OCI-LY7 (cell line): Measurements from ENCODE around the gene KBTBD4. TPM values are rescaled to one million over a fixed set of nuclear protein-coding genes. Genes with fewer than 3 reads are reported as not detected.

Source experiments
- BruUV-seq: library from RNA; stranded (reverse); fragments of 400-500 nt; replicated peaks from 2 replicates; lab custom pipeline; 2021; lab: Mats Ljungman, UMichigan
- CTCF ChIA-PET: fragments of 300-600 bp; sonication (Branson Sonifier 250); formaldehyde crosslinking; loops from one replicate; lab custom pipeline; 2022; ENCODE audit warnings: antibody characterized with exemption; ENCODE audit not compliant: unreplicated experiment; lab: Charles Lee
- POLR2A ChIA-PET: fragments of 300-600 bp; sonication (Branson Sonifier 250); formaldehyde crosslinking; loops from one replicate; lab custom pipeline; 2022; ENCODE audit warnings: antibody characterized with exemption; lab: Charles Lee
- DNase-seq: peaks from one replicate; pipeline ENCODE4 v3.0.0-alpha.2; 2015; ENCODE audit warnings: low spot score
- H2AFZ ChIP-seq: fragments of 200-600 bp; sonication (generic), shearing (Covaris generic); 2 replicates; pipeline ENCODE4 v1.6.1; 2014; ENCODE audit warnings: mild to moderate bottlenecking, antibody characterized with exemption, low read length, moderate library complexity
- H3K27ac ChIP-seq: fragments of 200-600 bp; sonication (generic); 2 replicates; pipeline ENCODE4 v1.5.1; 2014; ENCODE audit warnings: mixed run types, low read depth, mild to moderate bottlenecking, moderate library complexity, low read length, inconsistent platforms; ENCODE audit not compliant: poor library complexity, severe bottlenecking
- H3K36me3 ChIP-seq: fragments of 200-600 bp; sonication (generic); 2 replicates; pipeline ENCODE4 v1.6.1; 2014; ENCODE audit warnings: mild to moderate bottlenecking, antibody characterized with exemption, low read length, moderate library complexity, mixed read lengths; ENCODE audit not compliant: insufficient read depth
- H3K4me1 ChIP-seq: fragments of 200-600 bp; sonication (generic); 2 replicates; pipeline ENCODE4 v1.5.1; 2014; ENCODE audit warnings: mild to moderate bottlenecking, low read length; ENCODE audit not compliant: insufficient read depth, poor library complexity, severe bottlenecking
- H3K4me2 ChIP-seq: fragments of 200-600 bp; sonication (generic); 2 replicates; pipeline ENCODE4 v1.6.1; 2014; ENCODE audit warnings: mild to moderate bottlenecking, low read length
- H3K4me3 ChIP-seq: fragments of 200-600 bp; sonication (generic); 2 replicates; pipeline ENCODE4 v1.5.1; 2014; ENCODE audit warnings: mild to moderate bottlenecking, low read depth, low read length; ENCODE audit not compliant: poor library complexity, severe bottlenecking
- H3K79me2 ChIP-seq: fragments of 200-600 bp; sonication (generic); 2 replicates; pipeline ENCODE4 v1.6.1; 2016; ENCODE audit warnings: low read depth, mild to moderate bottlenecking, low read length, moderate library complexity, mixed read lengths; ENCODE audit not compliant: insufficient read depth
- H3K9me2 ChIP-seq: fragments of 200-600 bp; sonication (generic); 2 replicates; pipeline ENCODE4 v1.6.1; 2016; ENCODE audit warnings: mild to moderate bottlenecking, low read length, mixed read lengths; ENCODE audit not compliant: insufficient read depth
- H3K9me3 ChIP-seq: fragments of 200-600 bp; sonication (generic); 2 replicates; pipeline ENCODE4 v1.6.1; 2014; ENCODE audit warnings: mild to moderate bottlenecking, mixed run types, low read length, mixed read lengths
- H4K20me1 ChIP-seq: fragments of 200-600 bp; sonication (generic); 2 replicates; pipeline ENCODE4 v1.6.1; 2014; ENCODE audit warnings: mild to moderate bottlenecking, antibody characterized with exemption, low read length, moderate library complexity, mixed read lengths; ENCODE audit not compliant: insufficient read depth
- CTCF ChIP-seq: fragments of 200-600 bp; sonication (generic); conservative IDR thresholded peaks from 2 replicates; pipeline ENCODE4 v1.5.1; 2014; ENCODE audit warnings: mild to moderate bottlenecking, antibody characterized with exemption, low read length, moderate library complexity, mixed read lengths
- EZH2phosphoT487 ChIP-seq: fragments of 200-600 bp; sonication (generic); IDR thresholded peaks from 2 replicates; pipeline ENCODE4 v1.6.1; 2018; ENCODE audit warnings: low read depth, borderline replicate concordance, mild to moderate bottlenecking, mixed run types, antibody characterized with exemption, low read length, moderate library complexity, mixed read lengths
- intact Hi-C: fragments of 100-400 bp; cut with micrococcal nuclease; formaldehyde crosslinking; loops from one replicate; pipeline ENCODE4 v1.10.0; 2022; ENCODE audit not compliant: unreplicated experiment
- total RNA-seq, 2 experiments: library from RNA; depleted of rRNA in 1 of 2; stranded (reverse); fragments of >200 nt in 1 of 2; shearing (Covaris generic) in 1 of 2; gene quantifications; 2 replicates each; pipeline ENCODE4 v1.2.3, GENCODE V29; 2014 to 2022

KBTBD4 gene
- total RNA-seq, 2 experiments from 2014 or later, result 18.4 to 25.2 TPM

GRCh38 chr11:47609675-47610074 lies 30.9 kb upstream of the KBTBD4 start:
- no peak for TF ChIP-seq CTCF
- TF ChIP-seq EZH2phosphoT487, result no peak
- H3K27ac ChIP-seq, result no peak overlapping the region
- no peaks in the 10 kb centered on the region for H4K20me1 ChIP-seq
- H3K79me2 ChIP-seq, result no peaks in the 10 kb centered on the region
- peaks cover 31% of the 10 kb centered on the region for H3K4me1 ChIP-seq
- no peak overlapping the region for H3K4me3 ChIP-seq
- H3K4me2 ChIP-seq, result no peak overlapping the region
- DNase-seq, result no peak
- CTCF ChIA-PET, result no interaction called here
- H3K9me2 ChIP-seq, result no peaks in the 10 kb centered on the region
- no TSS peak for BruUV-seq
- no peak overlapping the region for H2AFZ ChIP-seq
- POLR2A ChIA-PET, result interaction anchor here (0.6 to 1.0 kb wide), 4 partner anchors 11 to 988 kb away, joined by 3 to 5 read pairs (median 3); no protein-coding TSS in a partner anchor
- no peaks in the 10 kb centered on the region for H3K9me3 ChIP-seq
- H3K36me3 ChIP-seq, result no peaks in the 10 kb centered on the region; the same call in 1 of the 2 replicates
- intact Hi-C loops, result no loop called here

DNA sequence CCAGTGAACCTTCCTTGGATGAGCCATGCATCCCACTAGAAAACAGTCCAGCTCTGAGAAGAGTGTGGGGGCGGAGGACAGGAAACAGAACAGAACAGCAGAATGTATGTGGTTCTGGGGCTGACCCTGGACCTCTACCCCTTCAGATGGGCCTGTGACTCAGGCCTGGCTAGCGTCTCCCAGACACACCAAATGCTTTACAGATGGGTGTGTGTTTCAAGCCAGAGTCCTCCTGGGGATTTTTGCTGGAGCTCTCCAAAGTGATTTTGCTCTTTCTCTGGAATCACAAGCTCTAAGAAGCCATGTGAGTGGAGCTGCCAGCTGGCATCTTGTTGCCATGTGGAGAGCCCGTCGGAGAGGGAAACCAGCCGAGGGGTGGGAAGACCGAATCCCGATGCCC lies 28.6 kb upstream of the KBTBD4 start:
- Histone ChIP-seq H3K9me2 (no peaks in the 10 kb centered on the region), H4K20me1 (no peaks in the 10 kb centered on the region), H2AFZ (no peak overlapping the region), H3K4me3 (no peak overlapping the region), H3K4me1 (peaks cover 31% of the 10 kb centered on the region), H3K36me3 (no peaks in the 10 kb centered on the region; the same call in 1 of the 2 replicates), H3K9me3 (no peaks in the 10 kb centered on the region), H3K4me2 (peak overlapping the region; percentile 29), H3K79me2 (no peaks in the 10 kb centered on the region), H3K27ac (no peak overlapping the region)
- no peak for TF ChIP-seq CTCF
- no peak for TF ChIP-seq EZH2phosphoT487
- ChIA-PET POLR2A (interaction anchor here (0.6 to 1.9 kb wide), 8 partner anchors 10 to 278 kb away, joined by 3 to 4 read pairs (median 3); partner anchors contain the start of gene AGBL2), CTCF (no interaction called here)
- intact Hi-C loops, result no loop called here
- BruUV-seq, result no TSS peak
- no peak for DNase-seq

- TF ChIP-seq EZH2phosphoT487, result no peak
- no peak for TF ChIP-seq CTCF
- H3K79me2 ChIP-seq, result no peaks in the 10 kb centered on the region
- no peaks in the 10 kb centered on the region for H3K9me2 ChIP-seq
- H3K27ac ChIP-seq, result no peak overlapping the region
- no peak overlapping the region for H2AFZ ChIP-seq
- H4K20me1 ChIP-seq, result no peaks in the 10 kb centered on the region
- no peaks in the 10 kb centered on the region for H3K9me3 ChIP-seq
- ChIA-PET CTCF (no interaction called here), POLR2A (interaction anchor here (0.6 to 1.9 kb wide), 9 partner anchors 10 to 610 kb away, joined by 3 to 4 read pairs (median 3); no protein-coding TSS in a partner anchor)
- H3K4me1 ChIP-seq, result peaks cover 25% of the 10 kb centered on the region
- BruUV-seq, result no TSS peak
- H3K4me2 ChIP-seq, result peak overlapping the region; percentile 29
- peak; percentile 81 for DNase-seq
- intact Hi-C loops, result no loop called here
- no peak overlapping the region for H3K4me3 ChIP-seq
- no peaks in the 10 kb centered on the region; the same call in 1 of the 2 replicates for H3K36me3 ChIP-seq
These were observed 28.0 kb upstream of the KBTBD4 start for GRCh38 chr11:47606731-47607130.
